ENCODE results near the gene LRRK1. TPM values are rescaled to one million over a fixed set of nuclear protein-coding genes. Genes with fewer than 3 reads are reported as not detected.

LRRK1 gene
- total and polyA plus RNA-seq, 11 donors: 1.3 to 12.7 (median 2.1) TPM

DNA sequence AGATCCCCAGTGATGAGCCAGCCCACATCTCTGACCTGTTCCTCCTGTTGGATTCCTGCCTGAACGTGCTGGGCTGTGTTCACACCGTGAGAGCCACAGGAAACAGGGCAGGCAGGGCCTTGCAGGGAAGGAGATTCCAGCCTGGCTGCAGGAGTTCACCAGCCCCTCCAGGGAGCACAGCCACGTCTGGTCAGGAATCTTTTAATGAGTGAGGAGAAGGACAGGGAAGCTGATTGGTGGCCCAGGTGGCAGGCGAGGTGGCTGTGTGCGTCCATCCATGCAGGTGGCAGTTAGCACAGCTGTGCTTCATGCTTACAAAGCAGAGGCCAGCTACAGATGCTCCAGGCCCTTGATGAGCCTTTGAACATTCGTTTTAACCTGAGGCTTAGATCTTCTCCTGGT is 10.5 kb downstream of the LRRK1 start:
- intact Hi-C loops (cut with DNase I): loop anchor here in 1 of 10 donors (5.0 kb wide), 1 partner anchor 53 kb away; no protein-coding TSS in a partner anchor
- ATAC-seq (no peak), DNase-seq (no peak)
- no peak for TF ChIP-seq POLR2A (IDR thresholded peaks at IDR 0.05)
- TF ChIP-seq, protein P1, sequence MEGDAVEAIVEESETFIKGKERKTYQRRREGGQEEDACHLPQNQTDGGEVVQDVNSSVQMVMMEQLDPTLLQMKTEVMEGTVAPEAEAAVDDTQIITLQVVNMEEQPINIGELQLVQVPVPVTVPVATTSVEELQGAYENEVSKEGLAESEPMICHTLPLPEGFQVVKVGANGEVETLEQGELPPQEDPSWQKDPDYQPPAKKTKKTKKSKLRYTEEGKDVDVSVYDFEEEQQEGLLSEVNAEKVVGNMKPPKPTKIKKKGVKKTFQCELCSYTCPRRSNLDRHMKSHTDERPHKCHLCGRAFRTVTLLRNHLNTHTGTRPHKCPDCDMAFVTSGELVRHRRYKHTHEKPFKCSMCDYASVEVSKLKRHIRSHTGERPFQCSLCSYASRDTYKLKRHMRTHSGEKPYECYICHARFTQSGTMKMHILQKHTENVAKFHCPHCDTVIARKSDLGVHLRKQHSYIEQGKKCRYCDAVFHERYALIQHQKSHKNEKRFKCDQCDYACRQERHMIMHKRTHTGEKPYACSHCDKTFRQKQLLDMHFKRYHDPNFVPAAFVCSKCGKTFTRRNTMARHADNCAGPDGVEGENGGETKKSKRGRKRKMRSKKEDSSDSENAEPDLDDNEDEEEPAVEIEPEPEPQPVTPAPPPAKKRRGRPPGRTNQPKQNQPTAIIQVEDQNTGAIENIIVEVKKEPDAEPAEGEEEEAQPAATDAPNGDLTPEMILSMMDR (IDR thresholded peaks at IDR 0.05): no peak
- Histone ChIP-seq H3K9me3 (no peaks in the 10 kb centered on the region), H3K27ac (no peak overlapping the region), H3K36me3 (peaks cover 0 to 46% (median 8%) of the 10 kb centered on the region in 9 donors), H3K4me3 (no peak overlapping the region), H3K27me3 (no peaks in the 10 kb centered on the region), H3K4me1 (peaks cover 0 to 9% (median 0%) of the 10 kb centered on the region in 12 donors)
- WGBS, 4 donors: 38 to 48% (median 40%) methylated on average over 5 to 6 of the region's 6 CpGs

GRCh38 chr15:100930306-100930848 is 11.2 kb downstream of the LRRK1 start:
- DNase-seq (no peak), ATAC-seq (no peak)
- intact Hi-C loops (cut with DNase I): loop anchor here in 1 of 10 donors (5.0 kb wide), 1 partner anchor 52 kb away; no protein-coding TSS in a partner anchor
- TF ChIP-seq, protein P1 (IDR thresholded peaks at IDR 0.05): no peak
- TF ChIP-seq POLR2A (IDR thresholded peaks at IDR 0.05): no peak
- H3K27ac ChIP-seq: no peak overlapping the region
- H3K36me3 ChIP-seq: peaks cover 0 to 38% (median 4%) of the 10 kb centered on the region in 9 donors
- no peaks in the 10 kb centered on the region for H3K27me3 ChIP-seq
- no peak overlapping the region for H3K4me3 ChIP-seq
- H3K9me3 ChIP-seq: no peaks in the 10 kb centered on the region
- H3K4me1 ChIP-seq: peaks cover 0 to 9% (median 0%) of the 10 kb centered on the region in 12 donors
- 91 to 97% (median 96%) methylated on average over 4 of the region's 4 CpGs for WGBS, 4 donors

GRCh38 chr15:100931143-100931890 is 12.2 kb downstream of the LRRK1 start:
- TF ChIP-seq, protein P1 (IDR thresholded peaks at IDR 0.05): no peak
- TF ChIP-seq POLR2A (IDR thresholded peaks at IDR 0.05): no peak
- WGBS, 4 donors: 83 to 89% (median 86%) methylated on average over 14 to 15 of the region's 15 CpGs
- intact Hi-C loops (cut with DNase I): loop anchor here in 1 of 10 donors (5.0 kb wide), 1 partner anchor 51 kb away; no protein-coding TSS in a partner anchor
- DNase-seq: no peak
- Histone ChIP-seq H3K27me3 (no peaks in the 10 kb centered on the region), H3K36me3 (peaks cover 0 to 32% (median 0%) of the 10 kb centered on the region in 9 donors), H3K4me1 (peaks cover 0 to 9% (median 0%) of the 10 kb centered on the region in 12 donors), H3K4me3 (no peak overlapping the region), H3K9me3 (no peaks in the 10 kb centered on the region), H3K27ac (no peak overlapping the region)
- no peak for ATAC-seq

DNA sequence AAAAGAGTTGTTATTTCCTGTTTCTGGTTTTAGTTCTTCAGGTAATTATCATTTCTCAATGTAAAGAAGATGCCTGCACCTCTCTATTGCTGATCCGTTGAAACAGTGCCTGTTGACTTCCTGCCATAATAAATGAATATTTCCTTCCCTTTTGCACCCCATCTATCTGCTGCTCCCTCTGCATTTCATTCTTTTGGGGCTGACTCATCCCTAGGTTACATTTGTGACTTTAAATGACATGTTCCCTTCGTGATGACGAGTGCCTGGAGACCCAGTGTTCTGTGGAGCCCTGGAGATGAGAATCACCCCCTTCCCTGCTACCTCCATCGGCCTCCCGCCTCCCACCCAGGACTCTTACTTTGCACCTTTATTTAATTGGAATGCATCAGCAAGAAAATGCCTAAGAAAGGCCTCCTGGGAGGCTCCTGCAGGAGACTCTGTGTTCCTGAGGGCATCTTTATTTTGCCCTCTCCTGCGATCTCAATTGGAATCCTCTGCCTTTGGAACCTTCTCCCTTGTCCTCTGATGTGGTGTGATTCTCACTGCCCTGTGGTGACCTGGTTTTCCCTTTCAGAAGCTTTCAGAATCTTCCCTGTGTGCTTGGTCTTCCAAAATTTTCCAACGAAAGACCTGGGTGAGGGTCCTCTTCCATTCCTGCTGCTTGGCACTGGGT is 13.7 kb downstream of the LRRK1 start:
- Histone ChIP-seq H3K9me3 (peaks cover 0 to 5% (median 0%) of the 10 kb centered on the region in 12 donors), H3K4me1 (peaks cover 0 to 9% (median 0%) of the 10 kb centered on the region in 12 donors), H3K36me3 (peaks cover 0 to 22% (median 0%) of the 10 kb centered on the region in 9 donors), H3K27ac (no peak overlapping the region), H3K27me3 (no peaks in the 10 kb centered on the region), H3K4me3 (no peak overlapping the region)
- intact Hi-C loops (cut with DNase I): loop anchor here in 1 of 10 donors (5.0 kb wide), 1 partner anchor 49 kb away; no protein-coding TSS in a partner anchor
- no peak for TF ChIP-seq POLR2A (IDR thresholded peaks at IDR 0.05)
- TF ChIP-seq, protein P1 (IDR thresholded peaks at IDR 0.05): no peak
- ATAC-seq (no peak), DNase-seq (no peak)
- WGBS, 4 donors: 66 to 74% (median 70%) methylated on average over 7 of the region's 7 CpGs
